Natural killer cell (primary cell): Measurements from ENCODE around the gene FAM83C. TPM values are rescaled to one million over a fixed set of nuclear protein-coding genes. Genes with fewer than 3 reads are reported as not detected.

Source experiments
- ATAC-seq, 3 donors: fragments of 150-1000 bp in 2 of 3; fragments of 200-7000 bp in 1 of 3; cut with Tn5 transposase; 1 replicate in 1 of 3; 2 replicates in 2 of 3; pipeline ENCODE4 v1.10.0; 2021; ENCODE audit warnings: mild to moderate bottlenecking in 2 of 3, moderate library complexity in 2 of 3
- DNase-seq, 2 donors: peaks; one replicate each; pipeline versions ENCODE4 v3.0.0 to v3.0.0-alpha.2; 2013 to 2021; ENCODE audit warnings: mixed read lengths in 1 of 2
- H3K27ac ChIP-seq: one replicate; pipeline ENCODE4 v1.5.1; 2013; ENCODE audit warnings: mild to moderate bottlenecking, low read length
- H3K27me3 ChIP-seq: one replicate; pipeline ENCODE4 v1.6.1; 2013; ENCODE audit warnings: low read length; ENCODE audit not compliant: control insufficient read depth, insufficient read depth
- H3K36me3 ChIP-seq: one replicate; pipeline ENCODE4 v1.6.1; 2013; ENCODE audit warnings: low read length; ENCODE audit not compliant: control insufficient read depth, insufficient read depth
- H3K4me1 ChIP-seq: one replicate; pipeline ENCODE4 v1.6.1; 2013; ENCODE audit warnings: low read length; ENCODE audit not compliant: control insufficient read depth, insufficient read depth
- H3K4me3 ChIP-seq: one replicate; pipeline ENCODE4 v1.5.1; 2013; ENCODE audit warnings: low read length
- H3K9me3 ChIP-seq: one replicate; pipeline ENCODE4 v1.6.1; 2013; ENCODE audit warnings: low read length; ENCODE audit not compliant: control insufficient read depth, insufficient read depth
- H3K27ac Mint-ChIP-seq, 2 donors: one replicate each; pipeline ENCODE4 v1.8.0; 2022; ENCODE audit warnings: mild to moderate bottlenecking in 2 of 2, mixed read lengths in 2 of 2, moderate library complexity in 1 of 2
- H3K27me3 Mint-ChIP-seq, 2 donors: one replicate each; pipeline ENCODE4 v1.8.0; 2022; ENCODE audit warnings: low read depth in 2 of 2, mixed read lengths in 2 of 2
- H3K36me3 Mint-ChIP-seq: one replicate; pipeline ENCODE4 v1.8.0; 2022; ENCODE audit warnings: mixed read lengths
- H3K4me1 Mint-ChIP-seq, 2 donors: one replicate each; pipeline ENCODE4 v1.8.0; 2022; ENCODE audit warnings: mixed read lengths in 2 of 2
- H3K4me3 Mint-ChIP-seq: one replicate; pipeline ENCODE4 v1.8.0; 2022; ENCODE audit warnings: mild to moderate bottlenecking, moderate library complexity, mixed read lengths
- H3K9me3 Mint-ChIP-seq, 2 donors: one replicate each; pipeline ENCODE4 v1.8.0; 2022; ENCODE audit warnings: mixed read lengths in 2 of 2
- CTCF ChIP-seq: fragments of 200-600 bp; IDR thresholded peaks from one replicate; pipeline ENCODE4 v1.8.0; 2022; ENCODE audit warnings: antibody characterized with exemption
- WGBS: methylation state at CpG from one replicate; pipeline ENCODE4 v1.1.7; 2013; ENCODE audit warnings: missing lambda C conversion rate; ENCODE audit not compliant: insufficient coverage; 5-methylcytosine and 5-hydroxymethylcytosine counted together
- intact Hi-C: fragments of 100-400 bp; cut with micrococcal nuclease; formaldehyde crosslinking; loops from one replicate; pipeline ENCODE4 v1.14.2; 2022
- total RNA-seq, 4 donors: library from RNA; stranded (reverse); fragments of 120-200 nt in 1 of 4; gene quantifications; one replicate each; pipeline versions ENCODE4 v1.2.3 to v1.2.4, GENCODE V29; 2013 to 2022

The FAM83C gene
- total RNA-seq, 3 donors from 2014 or later (not counting 1 experiment from before 2014, with no cell fraction given): not detected

GRCh38 chr20:35299780-35300179, 7.6 kb upstream of the FAM83C start:
- H3K36me3 Mint-ChIP-seq: no peaks in the 10 kb centered on the region
- no peaks in the 10 kb centered on the region for H3K9me3 ChIP-seq
- H3K27me3 Mint-ChIP-seq: peaks cover 0 to 3% of the 10 kb centered on the region in 2 donors
- no peak for TF ChIP-seq CTCF
- H3K4me3 ChIP-seq: no peak overlapping the region
- H3K9me3 Mint-ChIP-seq: no peaks in the 10 kb centered on the region
- no peaks in the 10 kb centered on the region for H3K36me3 ChIP-seq
- H3K27me3 ChIP-seq: no peaks in the 10 kb centered on the region
- no peak overlapping the region for H3K4me3 Mint-ChIP-seq
- ATAC-seq (no peak), DNase-seq (no peak)
- 79% methylated on average over 4 of the region's 4 CpGs for WGBS
- intact Hi-C loops: no loop called here
- no peak overlapping the region for H3K27ac ChIP-seq
- peaks cover 7% of the 10 kb centered on the region for H3K4me1 ChIP-seq
- H3K4me1 Mint-ChIP-seq: peaks cover 12 to 13% of the 10 kb centered on the region in 2 donors
- no peak overlapping the region for H3K27ac Mint-ChIP-seq

DNA sequence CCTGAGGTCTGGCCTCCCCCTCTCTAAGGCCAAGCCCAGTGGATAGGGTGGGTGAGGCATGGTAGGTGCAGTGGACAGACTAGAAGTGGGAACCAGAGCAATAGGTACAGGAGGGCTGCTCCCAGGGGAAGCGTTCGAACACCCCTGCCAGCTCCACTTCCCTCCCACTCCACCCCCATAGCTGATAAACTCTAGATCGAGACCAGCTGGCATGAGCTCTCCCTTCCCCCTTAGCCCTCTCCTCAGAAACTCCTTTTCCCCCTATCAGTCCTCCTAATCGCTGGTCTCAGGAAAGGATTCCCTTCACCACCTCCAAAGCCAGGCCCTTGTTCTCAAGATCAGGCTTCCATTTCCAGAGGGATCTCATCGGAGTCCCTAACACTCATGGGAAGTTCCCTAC, 6.0 kb upstream of the FAM83C start:
- Histone ChIP-seq H3K4me1 (no peaks in the 10 kb centered on the region), H3K4me3 (no peak overlapping the region), H3K9me3 (no peaks in the 10 kb centered on the region), H3K36me3 (no peaks in the 10 kb centered on the region), H3K27me3 (no peaks in the 10 kb centered on the region), H3K27ac (no peak overlapping the region)
- no peaks in the 10 kb centered on the region for H3K9me3 Mint-ChIP-seq
- no peak for TF ChIP-seq CTCF
- peaks cover 0 to 3% of the 10 kb centered on the region in 2 donors for H3K27me3 Mint-ChIP-seq
- H3K4me3 Mint-ChIP-seq: no peak overlapping the region
- H3K4me1 Mint-ChIP-seq: peaks cover 6% of the 10 kb centered on the region in 2 donors
- no peak overlapping the region for H3K27ac Mint-ChIP-seq
- intact Hi-C loops: no loop called here
- ATAC-seq (no peak), DNase-seq (no peak)
- WGBS: 82% methylated on average over 5 of the region's 5 CpGs
- no peaks in the 10 kb centered on the region for H3K36me3 Mint-ChIP-seq

DNA sequence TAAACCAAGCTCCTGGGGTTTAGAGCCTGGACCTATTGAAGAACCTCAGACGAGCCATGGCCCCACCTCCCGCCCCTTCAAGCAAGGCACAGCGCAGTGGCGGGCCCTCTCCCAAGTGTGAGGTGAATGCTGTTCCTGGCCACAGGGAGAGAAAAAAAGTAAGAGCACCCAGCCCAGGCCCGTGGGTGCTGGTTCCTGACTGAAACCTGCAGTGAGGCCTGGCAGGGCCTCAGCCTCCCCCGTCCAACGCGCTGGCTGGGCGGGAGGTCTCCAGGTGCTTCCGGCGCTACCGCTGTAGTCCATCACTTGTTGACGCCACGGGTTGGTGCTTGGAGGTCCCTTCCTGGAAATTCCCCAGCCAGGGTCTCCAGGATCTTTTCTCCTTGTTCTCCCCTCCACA, 5.5 kb upstream of the FAM83C start:
- Mint-ChIP-seq H3K4me1 (peaks cover 6% of the 10 kb centered on the region in 2 donors), H3K27me3 (peaks cover 0 to 3% of the 10 kb centered on the region in 2 donors), H3K4me3 (no peak overlapping the region), H3K27ac (no peak overlapping the region), H3K9me3 (no peaks in the 10 kb centered on the region), H3K36me3 (no peaks in the 10 kb centered on the region)
- Histone ChIP-seq H3K36me3 (no peaks in the 10 kb centered on the region), H3K27ac (no peak overlapping the region), H3K4me3 (no peak overlapping the region), H3K9me3 (no peaks in the 10 kb centered on the region), H3K4me1 (no peaks in the 10 kb centered on the region), H3K27me3 (no peaks in the 10 kb centered on the region)
- no peak for DNase-seq
- 93% methylated on average over 14 of the region's 14 CpGs for WGBS
- no peak for ATAC-seq
- intact Hi-C loops: no loop called here
- no peak for TF ChIP-seq CTCF

GRCh38 chr20:35297155-35297554, 4.9 kb upstream of the FAM83C start:
- peaks cover 0 to 5% of the 10 kb centered on the region in 2 donors for H3K27me3 Mint-ChIP-seq
- peaks cover 6% of the 10 kb centered on the region in 2 donors for H3K4me1 Mint-ChIP-seq
- Histone ChIP-seq H3K27me3 (no peaks in the 10 kb centered on the region), H3K36me3 (no peaks in the 10 kb centered on the region), H3K4me1 (no peaks in the 10 kb centered on the region), H3K4me3 (no peak overlapping the region), H3K27ac (no peak overlapping the region), H3K9me3 (no peaks in the 10 kb centered on the region)
- intact Hi-C loops: no loop called here
- 70% methylated on average over 7 of the region's 8 CpGs for WGBS
- no peak for ATAC-seq
- H3K9me3 Mint-ChIP-seq: no peaks in the 10 kb centered on the region
- no peaks in the 10 kb centered on the region for H3K36me3 Mint-ChIP-seq
- H3K4me3 Mint-ChIP-seq: no peak overlapping the region
- H3K27ac Mint-ChIP-seq: no peak overlapping the region
- DNase-seq: no peak
- no peak for TF ChIP-seq CTCF
